OCI-LY3 (cell line): Measurements from ENCODE around the gene ARFIP1.

Experiments
- CTCF ChIP-seq: fragments of 200-600, 300-600 bp; sonication (generic); IDR thresholded peaks from 2 replicates; pipeline ENCODE4 v1.5.1; 2014; ENCODE audit warnings: antibody characterized with exemption, low read length, low read depth
- EZH2phosphoT487 ChIP-seq: fragments of 200-600 bp; shearing (Covaris generic); IDR thresholded peaks from 2 replicates; pipeline ENCODE4 v1.6.1; 2018; ENCODE audit warnings: antibody characterized with exemption, mixed run types, low read depth

GRCh38 chr4:152850377-152850776, 70.6 kb downstream of the ARFIP1 start:
- TF ChIP-seq CTCF: no peak
- no peak for TF ChIP-seq EZH2phosphoT487
